K562 (cell line): ENCODE results near the gene SETX. TPM values are rescaled to one million over a fixed set of nuclear protein-coding genes. Genes with fewer than 3 reads are reported as not detected.

Source experiments
- ETV1 ChIP-seq: fragments of 450-650 bp; conservative IDR thresholded peaks from 2 replicates; pipeline ENCODE4 v1.6.1; 2016; ENCODE audit warnings: missing genetic modification characterization, control low read depth, low read depth, missing compliant biosample characterization
- FOS ChIP-seq: IDR thresholded peaks from 3 replicates; pipeline ENCODE4 v1.6.1; 2011; ENCODE audit not compliant: insufficient read length; ENCODE audit errors: extremely low read depth
- GABPA ChIP-seq: fragments of 200-800 bp; sonication (Bioruptor generic); conservative IDR thresholded peaks from 2 replicates; pipeline ENCODE4 v1.6.1; 2016; ENCODE audit warnings: low read depth, missing genetic modification characterization, missing compliant biosample characterization
- MNT ChIP-seq, 2 experiments: fragments of 450-650 bp; conservative IDR thresholded peaks; 2 replicates each; pipeline ENCODE4 v1.6.1; 2017; ENCODE audit warnings: mild to moderate bottlenecking in 2 of 2, moderate library complexity in 2 of 2
- PHF20 ChIP-seq: fragments of 450-650 bp; IDR thresholded peaks from 2 replicates; pipeline ENCODE4 v1.6.1; 2018; ENCODE audit not compliant: partially characterized antibody
- SRSF3 ChIP-seq: fragments of 200-400 bp; formaldehyde crosslinking; IDR thresholded peaks from 2 replicates; pipeline ENCODE4 v1.6.1; 2016; ENCODE audit warnings: mild to moderate bottlenecking, low read length, moderate library complexity; ENCODE audit not compliant: insufficient read depth
- ZC3H4 ChIP-seq: sonication (generic); formaldehyde crosslinking; IDR thresholded peaks from 2 replicates; pipeline ENCODE4 v1.9.0; 2021; ENCODE audit warnings: missing genetic modification reagents, borderline replicate concordance
- polyA plus RNA-seq, 8 experiments: library from polyadenylated mRNA; depleted of rRNA in 4 of 8; stranded (reverse) in 5 of 8; unstranded in 3 of 8; fragments of >200 nt; fragmentation: Nextera tagmentation in 2 of 8; fragmentation: Illumina TruSeq in 1 of 8; extraction: Ambion mirVana in 2 of 8; extraction: Trizol in 1 of 8; gene quantifications; 2 replicates each; pipeline versions ENCODE4 v1.2.1 to v1.2.3, GENCODE V29; 2011 to 2014; ENCODE audit warnings: inconsistent platforms in 1 of 8, missing spikeins in 1 of 8
- total RNA-seq, 7 experiments: library from RNA; depleted of rRNA in 6 of 7; stranded (reverse); fragments of >200 nt in 6 of 7; fragmentation: Illumina TruSeq in 2 of 7; extraction: Trizol in 2 of 7; gene quantifications; 2 replicates each; pipeline versions ENCODE4 v1.2.1 to v1.2.3, GENCODE V29; 2011 to 2021; ENCODE audit warnings: low replicate concordance in 1 of 7
- TF ChIP-seq, protein P1 (sequence below): fragments of 200-800 bp; sonication (Bioruptor generic); IDR thresholded peaks from 2 replicates; pipeline ENCODE4 v1.6.1; 2016; ENCODE audit warnings: missing genetic modification characterization, missing compliant biosample characterization

Gene SETX
- total and polyA plus RNA-seq, 9 of the 15 experiments (the other 6 are each of a cell fraction or from before 2014, with no cell fraction given) = 8.7 to 45.7 (median 28.7) TPM

DNA sequence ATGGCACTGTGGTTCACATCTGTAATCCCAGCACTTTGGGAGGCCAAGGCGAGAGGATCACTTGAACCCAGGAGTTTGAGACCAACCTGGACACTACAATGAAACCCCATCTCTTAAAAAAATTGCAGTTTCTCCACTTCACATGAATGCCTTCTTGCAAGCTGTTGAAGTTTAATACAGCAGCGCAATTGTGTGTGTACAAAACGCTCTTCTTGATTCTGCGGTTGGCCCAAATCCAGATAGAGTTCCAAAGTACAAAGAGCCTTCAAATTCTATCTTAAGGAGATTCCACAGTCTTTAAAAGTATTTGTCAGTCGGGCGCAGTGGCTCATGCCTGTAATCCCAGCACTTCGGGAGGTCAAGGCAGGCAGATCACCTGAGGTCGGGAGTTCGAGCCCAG is 9.3 kb upstream of the SETX start (continued):
- TF ChIP-seq, protein P1, sequence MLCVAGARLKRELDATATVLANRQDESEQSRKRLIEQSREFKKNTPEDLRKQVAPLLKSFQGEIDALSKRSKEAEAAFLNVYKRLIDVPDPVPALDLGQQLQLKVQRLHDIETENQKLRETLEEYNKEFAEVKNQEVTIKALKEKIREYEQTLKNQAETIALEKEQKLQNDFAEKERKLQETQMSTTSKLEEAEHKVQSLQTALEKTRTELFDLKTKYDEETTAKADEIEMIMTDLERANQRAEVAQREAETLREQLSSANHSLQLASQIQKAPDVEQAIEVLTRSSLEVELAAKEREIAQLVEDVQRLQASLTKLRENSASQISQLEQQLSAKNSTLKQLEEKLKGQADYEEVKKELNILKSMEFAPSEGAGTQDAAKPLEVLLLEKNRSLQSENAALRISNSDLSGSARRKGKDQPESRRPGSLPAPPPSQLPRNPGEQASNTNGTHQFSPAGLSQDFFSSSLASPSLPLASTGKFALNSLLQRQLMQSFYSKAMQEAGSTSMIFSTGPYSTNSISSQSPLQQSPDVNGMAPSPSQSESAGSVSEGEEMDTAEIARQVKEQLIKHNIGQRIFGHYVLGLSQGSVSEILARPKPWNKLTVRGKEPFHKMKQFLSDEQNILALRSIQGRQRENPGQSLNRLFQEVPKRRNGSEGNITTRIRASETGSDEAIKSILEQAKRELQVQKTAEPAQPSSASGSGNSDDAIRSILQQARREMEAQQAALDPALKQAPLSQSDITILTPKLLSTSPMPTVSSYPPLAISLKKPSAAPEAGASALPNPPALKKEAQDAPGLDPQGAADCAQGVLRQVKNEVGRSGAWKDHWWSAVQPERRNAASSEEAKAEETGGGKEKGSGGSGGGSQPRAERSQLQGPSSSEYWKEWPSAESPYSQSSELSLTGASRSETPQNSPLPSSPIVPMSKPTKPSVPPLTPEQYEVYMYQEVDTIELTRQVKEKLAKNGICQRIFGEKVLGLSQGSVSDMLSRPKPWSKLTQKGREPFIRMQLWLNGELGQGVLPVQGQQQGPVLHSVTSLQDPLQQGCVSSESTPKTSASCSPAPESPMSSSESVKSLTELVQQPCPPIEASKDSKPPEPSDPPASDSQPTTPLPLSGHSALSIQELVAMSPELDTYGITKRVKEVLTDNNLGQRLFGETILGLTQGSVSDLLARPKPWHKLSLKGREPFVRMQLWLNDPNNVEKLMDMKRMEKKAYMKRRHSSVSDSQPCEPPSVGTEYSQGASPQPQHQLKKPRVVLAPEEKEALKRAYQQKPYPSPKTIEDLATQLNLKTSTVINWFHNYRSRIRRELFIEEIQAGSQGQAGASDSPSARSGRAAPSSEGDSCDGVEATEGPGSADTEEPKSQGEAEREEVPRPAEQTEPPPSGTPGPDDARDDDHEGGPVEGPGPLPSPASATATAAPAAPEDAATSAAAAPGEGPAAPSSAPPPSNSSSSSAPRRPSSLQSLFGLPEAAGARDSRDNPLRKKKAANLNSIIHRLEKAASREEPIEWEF (CRISPR knock-in tag) = no peak
- no peak for TF ChIP-seq SRSF3
- TF ChIP-seq FOS = no peak
- no peak for TF ChIP-seq ETV1 (tag)
- TF ChIP-seq PHF20 = no peak
- no peak for TF ChIP-seq ZC3H4 (CRISPR knock-in tag)
- TF ChIP-seq MNT (conservative IDR thresholded peaks at IDR 0.05) = no peak
- no peak for TF ChIP-seq GABPA (tag)
